ENCODE results near the gene PCNA.

Gene PCNA

DNA sequence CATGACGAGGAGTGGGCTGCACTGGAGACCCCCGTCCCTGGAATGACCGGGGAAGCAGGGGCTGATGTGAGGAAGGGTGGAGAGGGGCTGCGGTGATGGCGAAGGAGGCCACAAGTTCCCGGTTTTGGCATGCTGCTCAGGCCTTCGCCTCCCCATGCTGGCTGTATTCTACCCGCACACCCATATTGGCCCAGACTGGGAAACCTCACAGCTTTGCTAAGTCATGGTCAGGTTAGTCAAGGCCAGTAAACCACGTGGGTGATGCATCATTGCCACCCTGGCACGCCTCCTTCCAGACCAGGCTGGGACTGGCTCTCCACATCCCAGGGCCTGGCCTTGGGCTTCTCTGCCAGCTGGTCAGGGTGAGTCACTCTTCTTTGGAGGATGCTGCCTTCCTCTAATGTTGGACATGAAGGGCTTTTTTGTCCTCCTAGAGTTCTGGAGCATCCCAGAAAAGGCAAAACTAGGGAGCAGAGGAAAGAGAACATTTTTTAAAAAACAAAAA, 53.8 kb downstream of the PCNA start:
- no peak for DNase-seq (ENCODE audit: low read depth in 2 of 2)

DNA sequence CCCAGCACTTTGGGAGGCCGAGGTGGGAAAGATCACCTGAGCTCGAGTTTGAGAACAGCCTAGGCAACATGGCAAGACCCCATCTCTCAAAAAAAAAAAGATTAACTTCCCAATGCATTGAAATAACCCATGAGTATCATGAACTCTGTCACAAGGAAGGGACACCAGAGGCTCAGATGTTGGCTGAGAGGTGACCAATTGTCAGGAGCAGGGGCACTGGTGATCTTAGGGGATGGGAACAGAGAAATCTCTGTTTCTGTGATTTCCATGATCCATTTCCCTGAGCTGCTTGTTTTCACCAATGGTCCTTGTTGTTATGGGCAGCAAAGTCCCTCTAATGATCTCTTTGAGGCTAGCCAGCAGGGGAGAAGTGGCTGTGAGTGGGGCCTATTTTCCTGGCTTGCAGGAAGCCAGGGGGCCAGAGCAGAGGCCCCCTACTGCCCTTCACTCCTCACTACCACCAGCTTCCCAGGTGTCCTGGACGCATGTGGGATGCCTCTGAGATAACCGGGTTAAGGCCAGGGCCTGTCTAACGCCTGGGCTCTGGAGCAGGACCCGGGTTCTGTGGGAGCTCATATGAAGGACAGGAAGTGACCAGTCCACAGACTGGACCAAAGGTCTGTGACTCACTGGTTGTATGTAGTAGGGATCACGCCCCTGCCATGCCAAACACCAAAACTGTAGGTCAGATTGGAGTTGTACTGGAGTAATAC, 54.4 kb downstream of the PCNA start:
- no peak for DNase-seq (ENCODE audit: low read depth in 2 of 2)
